HepG2 (cell line): Measurements from ENCODE around the gene NPC1.
A peak's percentile ranks its signal among the peaks of the same experiment; 100 is the strongest.

Source experiments
- REPIN1 ChIP-seq: sonication (generic); formaldehyde crosslinking; IDR thresholded peaks from 2 replicates; pipeline ENCODE4 v1.8.0; 2022; ENCODE audit warnings: missing genetic modification reagents, low read depth, mild to moderate bottlenecking, borderline replicate concordance
- RNF2 ChIP-seq: fragments of 450-650 bp; conservative IDR thresholded peaks from 2 replicates; pipeline ENCODE4 v1.6.1; 2016; ENCODE audit warnings: low read depth
- ZNF724P ChIP-seq: sonication (generic); formaldehyde crosslinking; IDR thresholded peaks from 2 replicates; pipeline ENCODE4 v1.8.0; 2022; ENCODE audit warnings: missing genetic modification reagents, borderline replicate concordance

- TF ChIP-seq ZNF724P (CRISPR knock-in tag), result peak; percentile 51; the same call in 1 of the 2 replicates
- no peak; the same call in 1 of the 2 replicates for TF ChIP-seq REPIN1 (CRISPR knock-in tag)
- peak; percentile 87 for TF ChIP-seq RNF2
Measured at GRCh38 chr18:23503038-23503962, 83.0 kb downstream of the NPC1 start, which contains the start of gene RMC1.
